Right forelimb (tissue), 1 donor: Measurements from ENCODE around the gene EFL1.

Experiments
- DNase-seq: peaks from one replicate; pipeline ENCODE4 v3.0.0-alpha.2; 2018

Gene EFL1

DNA sequence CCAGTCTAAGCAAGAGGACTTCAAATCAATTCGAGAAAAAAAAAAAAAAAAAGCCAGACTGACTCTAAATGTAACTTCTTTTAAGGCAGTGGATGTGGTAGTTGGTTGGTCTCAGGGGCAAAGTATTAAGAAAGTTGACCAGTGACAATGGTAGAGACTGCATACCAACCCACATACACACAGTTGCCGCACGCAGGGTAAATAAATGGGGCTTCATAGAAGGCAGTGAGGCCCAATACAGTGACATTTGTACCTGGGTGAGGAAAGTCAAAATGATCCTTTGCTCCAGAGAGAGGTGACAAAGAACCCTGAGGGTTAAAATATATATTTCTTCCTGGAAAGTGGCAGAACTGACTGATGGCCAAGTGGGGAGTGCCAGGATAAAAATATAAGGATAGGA lies 116.0 kb downstream of the EFL1 start:
- DNase-seq, result no peak

DNA sequence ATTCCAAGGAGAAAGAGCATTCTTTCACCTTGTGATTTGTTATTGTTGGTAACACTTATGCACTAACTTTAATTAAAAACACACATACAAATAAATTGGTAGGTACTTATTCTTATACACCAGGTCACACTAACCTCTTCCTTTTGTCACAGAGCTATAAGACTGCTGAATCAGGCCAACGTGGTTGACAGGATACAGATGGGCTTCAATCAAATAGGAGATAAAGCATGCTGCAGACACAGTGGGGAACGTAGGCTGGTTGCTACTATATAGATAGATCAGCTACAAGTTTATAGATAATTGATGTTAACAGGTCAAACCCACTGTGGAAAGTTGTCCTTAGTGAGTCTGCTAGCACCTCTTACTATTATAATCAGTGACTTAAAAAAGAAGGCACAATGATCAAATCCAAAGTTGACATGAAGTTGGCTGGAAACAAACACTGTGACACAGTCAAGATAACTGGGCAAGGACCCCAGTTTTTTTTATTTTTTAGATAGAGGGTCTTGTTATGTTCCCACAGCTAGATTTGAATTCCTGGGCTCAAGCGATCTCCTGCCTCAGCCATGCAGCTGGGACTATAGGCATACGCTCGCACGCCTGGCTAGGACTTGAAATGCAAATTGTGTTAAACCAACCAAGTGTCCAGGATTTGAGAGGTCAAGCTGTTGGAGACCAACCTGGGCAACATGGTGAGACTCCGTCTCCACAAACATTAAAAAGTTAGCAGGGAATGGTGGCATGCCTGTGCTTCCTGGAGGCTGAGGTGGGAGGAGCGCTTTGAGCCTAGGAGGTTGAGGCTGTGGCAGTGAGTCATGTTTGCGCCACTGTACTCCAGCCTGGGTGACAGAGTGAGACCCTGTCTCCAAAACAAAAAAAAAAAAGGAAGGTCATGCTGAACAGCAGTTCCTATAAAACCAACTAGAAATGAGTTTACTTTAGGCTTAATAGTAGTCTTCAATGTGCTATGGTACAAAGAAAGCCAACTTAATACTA lies 118.8 kb downstream of the EFL1 start:
- no peak for DNase-seq

DNA sequence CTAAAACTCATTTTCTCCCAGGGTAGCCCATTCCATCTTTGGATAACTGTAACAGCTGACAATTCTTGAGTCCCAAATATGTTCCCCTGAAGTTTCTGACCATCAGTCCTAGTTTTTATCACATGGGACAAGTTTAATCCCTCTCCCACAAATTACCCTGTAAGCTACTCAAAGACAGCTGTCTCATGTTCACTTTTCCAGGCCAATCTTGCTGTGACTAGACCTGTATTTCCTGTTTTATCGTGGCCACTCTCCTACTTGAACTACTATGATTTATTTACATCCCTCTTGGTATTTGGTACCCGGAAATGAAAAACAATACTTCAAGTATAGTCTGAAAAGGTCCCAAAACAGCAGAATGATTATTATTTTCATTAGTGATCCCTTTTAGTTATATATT lies 121.6 kb downstream of the EFL1 start:
- no peak for DNase-seq

DNA sequence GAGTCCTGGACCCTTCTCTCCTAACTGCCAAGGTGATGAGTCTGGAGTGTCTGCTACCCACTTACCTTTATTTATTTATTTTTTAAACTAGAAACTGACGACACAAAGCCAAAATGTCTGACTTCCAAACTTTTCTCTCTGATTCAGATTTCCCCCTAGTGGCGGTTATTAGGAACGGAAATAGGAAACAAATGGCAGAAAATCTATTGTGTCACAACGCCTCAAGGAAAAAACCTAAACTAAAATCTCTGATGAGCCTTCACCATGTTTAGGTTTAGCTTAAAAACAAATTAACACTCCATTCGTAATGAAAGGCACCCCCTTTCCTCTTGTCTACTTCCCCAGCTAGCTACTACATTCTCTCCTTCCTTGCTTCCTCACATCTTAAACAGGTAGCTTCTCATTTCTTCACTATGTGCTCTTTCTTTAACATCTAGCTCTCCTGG lies 122.7 kb downstream of the EFL1 start:
- DNase-seq, result no peak

DNA sequence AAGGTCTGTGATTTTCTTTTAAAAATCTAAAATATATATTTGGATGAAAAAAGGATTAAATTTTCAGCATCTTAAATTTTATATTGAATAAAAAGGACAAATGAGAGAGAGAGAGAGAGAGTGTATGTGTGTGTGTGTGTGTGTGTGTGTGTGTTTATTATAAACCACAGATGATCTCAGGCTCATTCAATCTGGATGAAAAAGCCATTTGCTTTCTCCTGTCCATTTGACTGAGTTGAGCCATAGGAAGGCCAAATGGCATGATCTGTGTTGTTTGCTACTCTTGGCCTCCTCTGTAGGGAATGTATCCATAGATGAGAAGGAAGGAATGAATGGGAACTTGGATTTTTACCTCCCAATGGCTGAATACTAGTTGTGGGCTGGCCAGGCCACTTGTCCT lies 124.2 kb downstream of the EFL1 start:
- no peak for DNase-seq

- no peak for DNase-seq
Observed at GRCh38 chr15:82137261-82137660, 125.3 kb downstream of the EFL1 start.

DNA sequence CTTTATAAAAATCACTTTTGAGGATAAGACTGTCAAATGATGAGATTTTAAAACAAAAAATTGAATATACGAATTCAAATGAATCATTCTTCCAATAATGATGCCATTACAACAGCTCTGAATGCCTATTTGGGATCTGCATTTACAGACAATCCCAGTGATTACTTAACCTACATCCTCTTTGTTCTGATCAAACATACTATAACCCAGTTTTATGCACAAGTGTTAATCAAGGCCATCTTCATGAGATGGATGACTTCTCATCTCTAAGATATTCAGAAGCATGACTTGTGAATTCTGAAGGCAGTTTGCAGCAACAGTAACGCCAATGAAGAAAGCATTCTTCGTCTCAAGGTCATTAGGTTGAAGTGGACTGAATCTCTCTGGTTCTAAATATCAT lies 126.4 kb downstream of the EFL1 start:
- no peak for DNase-seq

DNA sequence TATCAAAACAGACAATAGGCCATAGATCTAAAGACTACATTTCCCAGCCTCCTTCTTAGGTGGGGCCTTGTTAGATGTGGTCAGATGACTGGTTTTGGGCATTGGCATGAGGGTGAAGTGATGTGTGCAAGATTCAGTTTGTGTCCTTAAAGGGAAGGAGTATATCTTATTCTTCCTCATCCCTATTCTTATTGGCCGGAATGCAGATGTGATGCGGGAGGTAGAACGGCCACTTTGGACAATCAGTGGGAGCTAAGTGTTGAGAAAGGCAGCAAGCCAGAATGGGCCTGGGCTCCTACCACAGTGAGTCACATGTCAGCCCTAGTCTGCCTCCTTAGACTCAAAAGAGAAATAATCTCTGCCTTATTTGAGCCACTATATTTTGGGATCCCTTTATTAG lies 126.9 kb downstream of the EFL1 start:
- DNase-seq, result no peak

GRCh38 chr15:82134461-82134860 lies 128.1 kb downstream of the EFL1 start:
- DNase-seq, result no peak

GRCh38 chr15:82133251-82133650 lies 129.3 kb downstream of the EFL1 start:
- DNase-seq, result no peak

DNA sequence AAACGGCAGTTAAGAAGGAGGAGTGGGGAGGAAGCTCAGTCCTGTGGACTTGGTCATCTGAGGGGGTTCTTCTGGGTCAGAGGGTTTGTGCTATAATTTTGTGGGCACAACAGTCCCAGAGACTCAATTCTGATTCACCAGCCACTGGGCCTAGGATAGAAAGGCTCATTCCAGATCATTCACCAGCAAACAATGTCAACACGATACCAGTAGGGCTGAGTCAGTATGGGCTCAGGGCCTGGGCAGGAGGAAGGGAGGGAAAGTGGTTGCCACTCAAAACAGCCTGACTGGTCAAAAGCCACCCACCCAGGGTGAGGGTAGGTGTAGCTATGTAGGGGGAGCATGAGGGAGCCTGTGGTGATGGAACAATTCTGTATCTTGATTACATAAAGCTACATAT lies 129.8 kb downstream of the EFL1 start:
- DNase-seq, result no peak

DNA sequence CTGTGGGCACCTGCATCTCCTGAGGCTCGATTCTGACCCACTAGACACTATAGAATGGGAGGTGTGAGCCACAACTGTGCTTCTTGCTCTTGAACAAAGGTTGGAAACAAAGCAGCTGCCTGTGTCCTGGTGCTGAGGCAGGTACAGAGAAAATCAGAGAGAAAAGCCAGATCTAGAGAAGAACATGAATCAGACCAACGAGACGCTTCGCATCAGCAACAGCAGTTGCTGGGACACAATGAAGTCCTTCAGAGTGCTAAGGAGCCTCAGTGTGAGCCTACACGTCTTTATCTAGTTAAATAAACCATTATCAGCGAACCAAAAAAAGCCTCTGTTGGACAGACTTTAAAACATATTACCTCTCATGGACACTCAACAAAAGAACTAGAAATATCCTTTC lies 130.4 kb downstream of the EFL1 start:
- DNase-seq, result no peak

- DNase-seq, result no peak
Observed at GRCh38 chr15:82130248-82130647, 132.3 kb downstream of the EFL1 start.

DNA sequence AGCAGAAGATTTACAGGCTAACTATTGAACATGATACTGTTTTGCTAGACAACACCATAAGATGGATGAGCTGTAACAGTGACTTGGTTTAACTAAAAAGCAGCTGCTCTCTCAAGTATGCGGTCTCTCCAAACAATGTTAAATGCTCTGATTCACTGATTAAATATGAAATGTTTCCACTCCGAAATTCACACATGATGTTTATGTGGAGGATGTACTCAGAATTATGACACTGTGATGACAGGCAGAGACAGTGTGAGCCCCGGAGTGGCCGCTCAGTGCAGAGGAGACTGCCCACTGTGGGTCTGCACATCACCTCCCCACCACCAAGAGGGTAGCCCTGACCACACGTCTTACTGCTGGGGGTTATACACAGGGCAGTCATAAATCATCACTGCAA lies 132.8 kb downstream of the EFL1 start:
- DNase-seq, result no peak

DNA sequence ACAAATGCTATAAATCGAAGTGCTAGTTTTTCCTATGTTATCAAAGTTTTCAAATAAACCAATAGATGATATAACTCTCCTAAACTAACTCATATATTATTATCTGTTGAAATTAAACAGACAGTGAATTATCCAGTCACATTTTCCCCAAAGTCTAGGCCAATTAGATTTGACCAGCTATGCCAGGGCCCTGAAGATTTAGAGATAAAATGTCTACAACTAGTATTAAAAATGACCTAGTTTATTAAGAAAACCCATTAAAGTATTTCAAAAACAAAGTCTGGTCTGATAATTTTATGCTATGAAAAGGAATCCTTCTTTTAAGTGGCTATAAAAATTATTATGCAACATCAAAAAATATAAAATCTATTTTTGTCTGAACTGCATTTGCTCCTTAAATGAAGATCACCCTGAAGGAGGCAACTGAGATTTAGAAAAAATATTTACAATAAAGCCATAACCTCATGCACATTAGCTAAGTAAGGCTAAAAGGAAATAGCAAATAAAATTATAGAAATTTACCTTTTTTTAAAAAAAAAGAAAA lies 133.3 kb downstream of the EFL1 start:
- DNase-seq, result no peak

DNA sequence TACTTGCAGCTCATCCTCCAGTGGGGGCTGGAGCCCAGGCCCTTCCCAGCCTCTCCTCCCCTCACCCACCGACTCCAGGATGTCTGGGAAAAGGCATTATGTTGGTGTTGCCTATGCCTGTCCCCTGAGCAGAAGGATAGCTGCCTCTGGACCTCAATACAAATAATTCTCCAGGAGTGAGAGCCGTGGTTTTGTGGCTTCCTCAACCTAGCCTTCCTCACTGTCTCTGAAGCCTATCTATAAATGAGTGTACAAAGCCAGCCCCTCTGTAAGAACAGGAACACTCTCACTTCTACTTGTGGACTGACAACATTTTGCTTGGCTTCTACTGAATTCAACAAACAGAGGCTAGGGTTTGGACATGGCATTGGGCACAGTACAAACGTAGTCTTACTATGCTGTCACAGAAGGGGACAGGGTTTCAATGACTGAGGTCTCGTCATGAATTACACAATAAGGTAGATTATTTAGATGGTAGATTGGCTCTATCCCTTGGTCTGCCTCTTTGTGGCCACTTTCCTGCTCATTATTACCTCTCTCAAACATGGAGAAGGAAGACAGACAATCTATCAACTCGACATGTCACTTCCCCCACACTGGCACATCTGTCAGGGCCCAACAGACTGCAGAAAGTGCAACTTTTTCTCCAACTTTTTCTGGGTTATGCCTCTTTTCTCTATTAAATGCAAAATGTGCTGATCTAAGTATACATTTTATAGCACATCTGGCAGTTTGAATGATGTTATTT lies 134.0 kb downstream of the EFL1 start:
- DNase-seq, result no peak

DNA sequence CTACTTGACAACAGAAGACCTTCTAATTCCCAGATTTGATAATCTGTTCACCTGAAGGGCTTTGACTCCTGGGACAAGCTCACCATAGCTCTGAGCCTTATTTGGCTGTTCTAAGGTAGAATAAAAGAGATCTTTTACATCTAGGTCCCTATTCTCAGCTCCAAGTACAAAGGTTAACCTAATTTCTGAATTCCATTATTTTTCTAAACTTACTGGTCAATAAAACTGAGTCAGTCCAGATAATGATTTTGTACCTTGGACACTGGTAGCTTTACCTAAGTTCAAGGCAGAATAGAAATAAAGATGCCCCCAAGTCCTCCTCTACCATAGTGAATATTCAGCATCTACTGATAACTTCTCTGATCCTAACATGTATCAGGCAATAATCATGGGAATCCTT lies 135.0 kb downstream of the EFL1 start:
- no peak for DNase-seq

DNA sequence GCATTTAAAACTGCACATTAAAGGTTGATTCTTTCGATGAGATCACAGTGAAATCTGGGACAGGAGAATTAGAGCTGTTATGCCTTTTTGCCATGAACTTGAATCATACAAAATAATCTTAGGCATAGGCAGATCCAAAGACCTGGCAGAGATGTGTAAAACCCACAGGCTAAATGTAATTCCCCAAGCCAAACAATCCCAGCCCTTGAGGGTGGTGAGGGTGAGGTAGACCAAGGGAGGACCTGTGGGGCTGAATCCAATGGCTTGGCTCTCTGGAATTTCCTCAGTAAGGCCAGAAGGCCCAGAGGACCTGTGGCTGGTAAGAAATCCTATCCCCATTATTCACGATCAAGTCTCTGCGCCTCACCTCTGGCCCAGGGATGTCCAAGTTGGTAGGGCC lies 136.2 kb downstream of the EFL1 start:
- no peak for DNase-seq

DNA sequence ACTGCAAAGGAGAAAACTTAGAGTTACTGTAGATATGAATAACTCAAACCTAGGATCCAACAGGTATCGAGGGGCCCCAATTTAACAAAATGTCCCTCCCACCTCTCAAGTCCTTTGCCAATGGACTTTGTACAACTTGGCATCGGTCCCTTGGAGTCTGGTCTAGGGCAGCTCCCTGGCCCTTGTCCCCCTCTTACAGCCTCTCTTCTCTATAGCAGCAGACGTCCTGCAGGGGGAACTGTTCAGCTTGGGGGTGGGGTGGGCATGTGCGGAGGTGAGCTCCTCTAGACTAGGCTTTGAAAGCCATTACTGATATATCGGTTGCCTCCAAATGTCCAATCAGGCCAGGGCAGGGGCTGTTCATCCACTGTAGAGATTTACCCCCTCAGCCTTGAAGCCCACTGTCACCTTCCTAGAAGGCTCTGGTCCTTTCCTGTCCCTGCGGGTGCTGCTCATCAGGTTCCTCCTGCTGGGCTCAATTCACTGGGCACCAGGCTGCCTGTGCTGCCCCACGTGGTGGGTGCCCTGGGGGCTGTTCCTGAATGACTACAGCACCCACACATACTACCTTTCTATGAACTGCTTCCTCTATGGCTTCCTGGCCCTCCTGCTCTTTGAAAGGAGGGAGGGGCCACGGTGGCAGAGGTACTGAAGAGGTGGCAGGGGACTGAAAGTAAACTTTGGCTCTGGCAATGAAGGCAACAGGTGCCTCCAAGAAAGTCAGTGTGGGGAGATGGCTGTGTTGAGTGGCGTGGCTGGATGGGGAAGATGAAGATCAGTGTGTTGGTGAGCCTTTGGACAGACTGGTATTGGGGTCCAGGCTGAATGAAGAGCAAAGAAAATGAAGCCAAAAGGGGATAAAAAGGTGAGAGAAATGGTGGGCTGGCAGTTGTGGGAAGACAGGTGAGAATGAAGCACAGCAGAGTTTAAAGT lies 137.9 kb downstream of the EFL1 start:
- DNase-seq, result no peak

DNA sequence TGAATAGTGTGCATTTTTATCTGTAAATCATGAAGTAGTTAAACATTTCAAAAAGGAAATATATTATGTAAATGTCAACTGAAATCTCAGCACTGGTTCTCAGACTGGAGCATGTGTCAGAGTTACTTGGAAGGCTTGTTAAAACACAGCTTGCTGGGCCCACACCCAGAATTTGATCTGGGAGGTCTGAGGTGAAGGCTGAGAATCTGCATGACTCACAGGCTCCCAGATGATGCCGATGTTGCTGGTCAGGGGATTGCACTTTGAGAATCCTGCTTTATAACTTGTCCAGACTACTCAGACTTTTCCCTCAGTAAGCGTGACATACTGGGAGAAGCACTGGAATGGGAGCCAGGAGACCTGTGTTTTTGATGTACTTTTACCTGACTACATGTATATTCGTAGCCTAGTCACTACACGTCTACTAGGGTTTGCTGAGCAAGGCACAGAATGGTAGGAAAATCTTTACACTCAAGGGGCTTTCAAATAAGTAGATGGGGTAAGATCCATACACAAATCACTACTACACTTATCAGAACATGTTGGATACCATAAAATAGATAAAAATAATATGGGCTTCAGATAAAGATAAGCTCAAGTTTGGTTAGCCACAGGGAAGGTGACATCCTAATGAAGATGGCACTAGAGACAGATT lies 139.7 kb downstream of the EFL1 start:
- no peak for DNase-seq

- no peak for DNase-seq
Observed at GRCh38 chr15:82118040-82118439, 144.5 kb downstream of the EFL1 start.

GRCh38 chr15:82117296-82117695 lies 145.2 kb downstream of the EFL1 start:
- no peak for DNase-seq
